Measurements from ENCODE around the gene ZNF516. TPM values are rescaled to one million over a fixed set of nuclear protein-coding genes. Genes with fewer than 3 reads are reported as not detected.

ZNF516 gene
- total RNA-seq, 6 donors from 2014 or later = 21.9 to 44.3 (median 36.5) TPM

GRCh38 chr18:76419811-76420210 lies 75.2 kb downstream of the ZNF516 start:
- H3K4me1 ChIP-seq = peaks cover 0 to 30% (median 29%) of the 10 kb centered on the region in 4 donors
- no peak for ATAC-seq (ENCODE audit: low FRiP score in 2 of 2)
- no peak for DNase-seq
- H3K36me3 ChIP-seq = no peaks in the 10 kb centered on the region
- H3K27ac ChIP-seq = no peak overlapping the region
- no peak overlapping the region for H3K4me3 ChIP-seq
- TF ChIP-seq CTCF (IDR thresholded peaks at IDR 0.05) (no peak), POLR2AphosphoS5 (IDR thresholded peaks at IDR 0.05) (no peak), POLR2A (IDR thresholded peaks at IDR 0.05) (no peak), EP300 (IDR thresholded peaks at IDR 0.05) (no peak)
- no peaks in the 10 kb centered on the region for H3K9me3 ChIP-seq
- WGBS, 2 donors = 93 to 100% methylated on average over 3 of the region's 3 CpGs
- H3K27me3 ChIP-seq = no peaks in the 10 kb centered on the region

GRCh38 chr18:76416911-76417310 lies 78.1 kb downstream of the ZNF516 start:
- Histone ChIP-seq H3K27ac (no peak overlapping the region), H3K36me3 (no peaks in the 10 kb centered on the region), H3K9me3 (no peaks in the 10 kb centered on the region), H3K4me1 (peaks cover 0 to 40% (median 27%) of the 10 kb centered on the region in 4 donors), H3K27me3 (no peaks in the 10 kb centered on the region), H3K4me3 (peak overlapping the region in 2 of 4 donors; percentile 2 to 21)
- ATAC-seq (ENCODE audit: low FRiP score in 2 of 2) (peak in 1 of 2 donors; percentile 56), DNase-seq (no peak)
- WGBS, 2 donors = 21 to 28% methylated on average over 9 of the region's 9 CpGs
- TF ChIP-seq POLR2AphosphoS5 (IDR thresholded peaks at IDR 0.05) (no peak), EP300 (IDR thresholded peaks at IDR 0.05) (no peak), POLR2A (IDR thresholded peaks at IDR 0.05) (no peak), CTCF (IDR thresholded peaks at IDR 0.05) (no peak)

GRCh38 chr18:76414936-76415621 lies 80.0 kb downstream of the ZNF516 start:
- DNase-seq (peak in 1 of 2 donors; percentile 67), ATAC-seq (ENCODE audit: low FRiP score in 2 of 2) (no peak)
- Histone ChIP-seq H3K36me3 (no peaks in the 10 kb centered on the region), H3K27me3 (no peaks in the 10 kb centered on the region), H3K27ac (no peak overlapping the region), H3K4me3 (no peak overlapping the region), H3K4me1 (peaks cover 0 to 39% (median 24%) of the 10 kb centered on the region in 4 donors), H3K9me3 (no peaks in the 10 kb centered on the region)
- TF ChIP-seq POLR2A (IDR thresholded peaks at IDR 0.05) (no peak), CTCF (IDR thresholded peaks at IDR 0.05) (no peak), POLR2AphosphoS5 (IDR thresholded peaks at IDR 0.05) (no peak), EP300 (IDR thresholded peaks at IDR 0.05) (no peak)
- 69 to 75% methylated on average over 17 of the region's 17 CpGs for WGBS, 2 donors

GRCh38 chr18:76412818-76413565 lies 82.0 kb downstream of the ZNF516 start:
- TF ChIP-seq CTCF (IDR thresholded peaks at IDR 0.05) (no peak), POLR2AphosphoS5 (IDR thresholded peaks at IDR 0.05) (no peak), POLR2A (IDR thresholded peaks at IDR 0.05) (no peak), EP300 (IDR thresholded peaks at IDR 0.05) (no peak)
- no peak for ATAC-seq (ENCODE audit: low FRiP score in 2 of 2)
- no peak overlapping the region for H3K27ac ChIP-seq
- DNase-seq = no peak
- H3K4me1 ChIP-seq = peaks cover 0 to 39% (median 25%) of the 10 kb centered on the region in 4 donors
- H3K4me3 ChIP-seq = no peak overlapping the region
- no peaks in the 10 kb centered on the region for H3K27me3 ChIP-seq
- 92 to 94% methylated on average over 19 of the region's 19 CpGs for WGBS, 2 donors
- H3K9me3 ChIP-seq = no peaks in the 10 kb centered on the region
- H3K36me3 ChIP-seq = no peaks in the 10 kb centered on the region
